Neural progenitor cell (in vitro differentiated cells): Measurements from ENCODE around the gene PRKAG2.

Source experiments
- EZH2 ChIP-seq: fragments of 200-600 bp; sonication (generic); IDR thresholded peaks from 2 replicates; pipeline ENCODE4 v1.6.1; 2017; ENCODE audit warnings: antibody characterized with exemption, mild to moderate bottlenecking, moderate library complexity
- EZH2phosphoT487 ChIP-seq: fragments of 200-600 bp; sonication (generic); IDR thresholded peaks from 2 replicates; pipeline ENCODE4 v1.6.1; 2017; ENCODE audit warnings: antibody characterized with exemption
- TF ChIP-seq, protein P1 (sequence below): fragments of 200-600 bp; sonication (generic); IDR thresholded peaks from 2 replicates; pipeline ENCODE4 v1.5.1; 2017; ENCODE audit warnings: antibody characterized with exemption, mild to moderate bottlenecking

DNA sequence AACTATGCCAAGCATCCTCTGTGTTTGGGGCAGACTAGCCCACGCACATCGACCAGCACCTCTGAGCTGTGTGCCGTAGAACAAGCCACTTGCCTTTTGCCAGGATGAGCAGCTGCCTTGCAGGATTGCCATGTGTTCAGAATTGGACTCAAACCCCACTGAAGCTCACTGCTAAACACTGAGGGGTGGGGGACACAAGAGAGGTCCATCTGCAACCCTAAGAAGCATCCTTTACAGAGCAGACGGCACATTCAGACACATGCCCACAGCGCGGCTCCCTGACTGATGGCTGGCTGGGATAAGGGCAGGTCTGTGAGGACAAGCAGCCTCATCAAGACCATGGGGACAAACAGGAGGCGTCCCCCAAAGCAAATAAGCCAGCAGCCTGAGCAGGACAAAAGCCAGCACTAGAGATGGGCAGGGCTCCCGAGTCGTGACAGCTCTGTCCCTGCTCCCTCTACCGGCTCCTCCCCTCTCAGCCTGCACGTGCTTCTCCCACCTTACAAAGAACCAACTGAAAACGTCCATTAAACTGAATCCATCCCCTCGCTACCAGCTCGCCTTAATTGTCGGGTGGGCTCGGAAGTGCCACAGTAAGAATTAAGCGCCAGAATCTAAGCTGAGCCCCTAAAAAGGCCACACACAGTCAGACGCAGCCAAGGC is 114.2 kb downstream of the PRKAG2 start:
- TF ChIP-seq, protein P1, sequence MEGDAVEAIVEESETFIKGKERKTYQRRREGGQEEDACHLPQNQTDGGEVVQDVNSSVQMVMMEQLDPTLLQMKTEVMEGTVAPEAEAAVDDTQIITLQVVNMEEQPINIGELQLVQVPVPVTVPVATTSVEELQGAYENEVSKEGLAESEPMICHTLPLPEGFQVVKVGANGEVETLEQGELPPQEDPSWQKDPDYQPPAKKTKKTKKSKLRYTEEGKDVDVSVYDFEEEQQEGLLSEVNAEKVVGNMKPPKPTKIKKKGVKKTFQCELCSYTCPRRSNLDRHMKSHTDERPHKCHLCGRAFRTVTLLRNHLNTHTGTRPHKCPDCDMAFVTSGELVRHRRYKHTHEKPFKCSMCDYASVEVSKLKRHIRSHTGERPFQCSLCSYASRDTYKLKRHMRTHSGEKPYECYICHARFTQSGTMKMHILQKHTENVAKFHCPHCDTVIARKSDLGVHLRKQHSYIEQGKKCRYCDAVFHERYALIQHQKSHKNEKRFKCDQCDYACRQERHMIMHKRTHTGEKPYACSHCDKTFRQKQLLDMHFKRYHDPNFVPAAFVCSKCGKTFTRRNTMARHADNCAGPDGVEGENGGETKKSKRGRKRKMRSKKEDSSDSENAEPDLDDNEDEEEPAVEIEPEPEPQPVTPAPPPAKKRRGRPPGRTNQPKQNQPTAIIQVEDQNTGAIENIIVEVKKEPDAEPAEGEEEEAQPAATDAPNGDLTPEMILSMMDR, result no peak
- TF ChIP-seq EZH2 (no peak), EZH2phosphoT487 (no peak)
